Sigmoid colon (tissue), 7 donors: ENCODE results near the gene SS18. TPM values are rescaled to one million over a fixed set of nuclear protein-coding genes. Genes with fewer than 3 reads are reported as not detected.

Experiments
- DNase-seq: peaks from one replicate; pipeline ENCODE4 v3.0.0-alpha.2; 2019
- H3K27ac ChIP-seq, 4 donors: fragments of 200-600 bp; sonication (generic); one replicate each; pipeline ENCODE4 v1.5.1; 2016 to 2019; ENCODE audit warnings: mild to moderate bottlenecking in 1 of 4
- H3K27me3 ChIP-seq, 3 donors: fragments of 200-600 bp; sonication (generic); one replicate each; pipeline ENCODE4 v1.5.1; 2019; ENCODE audit warnings: mild to moderate bottlenecking in 1 of 3
- H3K36me3 ChIP-seq, 4 donors: fragments of 200-600 bp; sonication (generic); one replicate each; pipeline ENCODE4 v1.5.1; 2016 to 2019
- H3K4me1 ChIP-seq, 4 donors: fragments of 200-600 bp; sonication (generic); one replicate each; pipeline ENCODE4 v1.5.1; 2017 to 2019
- H3K4me3 ChIP-seq, 4 donors: fragments of 200-600 bp; sonication (generic); one replicate each; pipeline ENCODE4 v1.5.1; 2017 to 2019; ENCODE audit warnings: mild to moderate bottlenecking in 2 of 4, moderate library complexity in 1 of 4
- H3K9me3 ChIP-seq, 4 donors: fragments of 200-600 bp in 3 of 4; sonication (generic) in 3 of 4; one replicate each; pipeline versions ENCODE4 v1.5.1 to v1.6.1; 2013 to 2019
- EP300 ChIP-seq, 4 donors: sonication (generic); formaldehyde crosslinking; IDR thresholded peaks; one replicate each; pipeline ENCODE4 v1.6.1; 2017; ENCODE audit warnings: antibody characterized with exemption in 4 of 4
- POLR2A ChIP-seq, 2 donors: fragments of 450-650 bp; IDR thresholded peaks; one replicate each; pipeline ENCODE4 v1.6.1; 2016; ENCODE audit warnings: antibody characterized with exemption in 2 of 2, mild to moderate bottlenecking in 2 of 2, moderate library complexity in 2 of 2
- POLR2AphosphoS5 ChIP-seq, 4 donors: sonication (generic); formaldehyde crosslinking; IDR thresholded peaks; one replicate each; pipeline ENCODE4 v1.6.1; 2017; ENCODE audit warnings: antibody characterized with exemption in 4 of 4
- WGBS, 2 donors: extraction: QIAGEN DNeasy Blood & Tissue Kit; methylation state at CpG; one replicate each; pipeline ENCODE4 v1.1.7; 2013; 5-methylcytosine and 5-hydroxymethylcytosine counted together
- intact Hi-C: fragments of 100-400 bp; cut with DNase I; formaldehyde crosslinking; loops from one replicate; pipeline ENCODE4 v1.15.1; 2023
- polyA plus RNA-seq, 3 donors: library from polyadenylated mRNA; stranded (reverse); fragments of 200-250 nt; gene quantifications; one replicate each; pipeline ENCODE4 v1.2.3, GENCODE V29; 2013
- total RNA-seq, 4 donors: library from RNA; depleted of rRNA; stranded (reverse); fragments of >200 nt; gene quantifications; one replicate each; pipeline ENCODE4 v1.1.0, GENCODE V29; 2016
- TF ChIP-seq, protein P1 (sequence below), 4 experiments: fragments of 450-650 bp in 3 of 4; fragments of 200-600 bp in 1 of 4; IDR thresholded peaks; one replicate each; pipeline ENCODE4 v1.5.1; 2016 to 2019; ENCODE audit warnings: antibody characterized with exemption in 4 of 4, mild to moderate bottlenecking in 3 of 4, moderate library complexity in 2 of 4
- donor health status: healthy with polysubstance abuse.
- donor health status: Bipolar disorder and iron deficiency.
- donor health status: healthy.

SS18 gene
- total and polyA plus RNA-seq, 7 donors, result 22.8 to 204 (median 89.2) TPM

GRCh38 chr18:26089293-26090129, 902 bp downstream of the SS18 start:
- peak overlapping the region; percentile 85 to 99 (median 95) for H3K27ac ChIP-seq
- DNase-seq, result no peak
- 1 to 3% methylated on average over 35 of the region's 35 CpGs for WGBS, 2 donors
- H3K27me3 ChIP-seq, result no peaks in the 10 kb centered on the region
- H3K9me3 ChIP-seq, result no peaks in the 10 kb centered on the region
- intact Hi-C loops, result loop anchor here (2.0 to 10.0 kb wide), 3 partner anchors 135 to 568 kb away; partner anchors contain the start of gene KCTD1
- H3K4me1 ChIP-seq, result peaks cover 0 to 34% (median 27%) of the 10 kb centered on the region in 4 donors
- peaks cover 0 to 27% (median 0%) of the 10 kb centered on the region in 4 donors for H3K36me3 ChIP-seq
- TF ChIP-seq, protein P1, sequence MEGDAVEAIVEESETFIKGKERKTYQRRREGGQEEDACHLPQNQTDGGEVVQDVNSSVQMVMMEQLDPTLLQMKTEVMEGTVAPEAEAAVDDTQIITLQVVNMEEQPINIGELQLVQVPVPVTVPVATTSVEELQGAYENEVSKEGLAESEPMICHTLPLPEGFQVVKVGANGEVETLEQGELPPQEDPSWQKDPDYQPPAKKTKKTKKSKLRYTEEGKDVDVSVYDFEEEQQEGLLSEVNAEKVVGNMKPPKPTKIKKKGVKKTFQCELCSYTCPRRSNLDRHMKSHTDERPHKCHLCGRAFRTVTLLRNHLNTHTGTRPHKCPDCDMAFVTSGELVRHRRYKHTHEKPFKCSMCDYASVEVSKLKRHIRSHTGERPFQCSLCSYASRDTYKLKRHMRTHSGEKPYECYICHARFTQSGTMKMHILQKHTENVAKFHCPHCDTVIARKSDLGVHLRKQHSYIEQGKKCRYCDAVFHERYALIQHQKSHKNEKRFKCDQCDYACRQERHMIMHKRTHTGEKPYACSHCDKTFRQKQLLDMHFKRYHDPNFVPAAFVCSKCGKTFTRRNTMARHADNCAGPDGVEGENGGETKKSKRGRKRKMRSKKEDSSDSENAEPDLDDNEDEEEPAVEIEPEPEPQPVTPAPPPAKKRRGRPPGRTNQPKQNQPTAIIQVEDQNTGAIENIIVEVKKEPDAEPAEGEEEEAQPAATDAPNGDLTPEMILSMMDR (IDR thresholded peaks at IDR 0.05), result no peak
- peak in 2 of 4 donors; percentile 31 to 33 for TF ChIP-seq POLR2AphosphoS5 (IDR thresholded peaks at IDR 0.05)
- peak overlapping the region; percentile 56 to 87 (median 80) for H3K4me3 ChIP-seq

- peaks cover 0 to 30% (median 0%) of the 10 kb centered on the region in 4 donors for H3K36me3 ChIP-seq
- TF ChIP-seq, protein P1 (IDR thresholded peaks at IDR 0.05), result no peak
- TF ChIP-seq POLR2A (IDR thresholded peaks at IDR 0.05), result no peak
- TF ChIP-seq POLR2AphosphoS5 (IDR thresholded peaks at IDR 0.05), result no peak
- no peak for TF ChIP-seq EP300 (IDR thresholded peaks at IDR 0.05)
- DNase-seq, result no peak
- no peaks in the 10 kb centered on the region for H3K9me3 ChIP-seq
- 31 to 49% methylated on average over 3 of the region's 3 CpGs for WGBS, 2 donors
- intact Hi-C loops, result no loop called here
- peak overlapping the region in 3 of 4 donors; percentile 85 to 99 (median 96) for H3K27ac ChIP-seq
- H3K4me1 ChIP-seq, result peaks cover 0 to 34% (median 27%) of the 10 kb centered on the region in 4 donors
- no peaks in the 10 kb centered on the region for H3K27me3 ChIP-seq
- peak overlapping the region in 2 of 4 donors; percentile 85 to 87 for H3K4me3 ChIP-seq
These were observed 1.9 kb downstream of the SS18 start for GRCh38 chr18:26088487-26088886.

DNA sequence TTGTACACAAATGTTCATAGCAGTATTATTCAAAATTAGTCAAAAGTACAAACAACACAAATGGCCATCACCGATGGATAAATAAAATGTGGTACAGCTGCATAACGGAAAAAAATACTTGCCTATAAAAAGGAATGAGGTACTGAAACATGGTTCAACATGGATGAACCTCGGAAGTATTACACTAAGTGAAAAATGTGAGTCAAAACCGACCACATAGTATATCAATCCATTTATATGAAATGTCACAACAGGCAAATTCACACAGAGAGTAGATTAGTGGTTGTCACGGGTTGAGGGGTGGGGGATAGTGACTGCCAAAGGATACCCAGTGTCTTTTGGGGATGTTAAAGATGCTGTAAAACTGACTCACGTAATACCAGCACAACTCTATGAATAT, 3.5 kb downstream of the SS18 start:
- H3K4me1 ChIP-seq, result peaks cover 0 to 34% (median 27%) of the 10 kb centered on the region in 4 donors
- WGBS, 2 donors, result 82 to 90% methylated on average over 6 of the region's 6 CpGs
- intact Hi-C loops, result no loop called here

DNA sequence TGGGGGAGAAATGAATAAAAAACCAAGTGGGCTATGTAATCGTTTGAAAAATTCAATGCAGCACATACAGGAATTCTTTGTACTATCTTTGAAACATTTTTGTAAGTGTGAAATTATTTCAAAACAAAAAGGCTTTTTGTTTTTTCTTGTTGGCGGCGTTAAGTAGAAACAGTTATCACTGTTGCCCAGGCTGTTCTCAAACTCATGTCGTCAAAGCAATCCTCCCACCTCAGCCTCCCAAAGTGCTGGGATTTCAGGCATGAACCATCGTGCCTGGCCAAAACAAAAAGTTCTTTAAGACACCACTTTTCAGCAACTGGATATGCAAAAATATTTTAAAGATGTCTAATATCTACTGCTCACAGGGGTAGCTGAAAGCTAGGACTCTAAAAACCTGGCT, 5.4 kb downstream of the SS18 start:
- H3K4me3 ChIP-seq, result no peak overlapping the region
- H3K27ac ChIP-seq, result no peak overlapping the region
- peaks cover 0 to 28% (median 24%) of the 10 kb centered on the region in 4 donors for H3K4me1 ChIP-seq
- intact Hi-C loops, result no loop called here
- H3K27me3 ChIP-seq, result no peaks in the 10 kb centered on the region
- no peak for TF ChIP-seq POLR2A (IDR thresholded peaks at IDR 0.05)
- TF ChIP-seq POLR2AphosphoS5 (IDR thresholded peaks at IDR 0.05), result no peak
- TF ChIP-seq EP300 (IDR thresholded peaks at IDR 0.05), result no peak
- TF ChIP-seq, protein P1 (IDR thresholded peaks at IDR 0.05), result no peak
- no peaks in the 10 kb centered on the region for H3K9me3 ChIP-seq
- 96 to 97% methylated on average over 5 of the region's 5 CpGs for WGBS, 2 donors
- peaks cover 0 to 50% (median 0%) of the 10 kb centered on the region in 4 donors for H3K36me3 ChIP-seq
- DNase-seq, result no peak

More for the DNA sequence above, 3.5 kb downstream of the SS18 start:
- TF ChIP-seq POLR2AphosphoS5 (IDR thresholded peaks at IDR 0.05), result no peak
- no peak for TF ChIP-seq POLR2A (IDR thresholded peaks at IDR 0.05)
- TF ChIP-seq EP300 (IDR thresholded peaks at IDR 0.05), result no peak
- TF ChIP-seq, protein P1 (IDR thresholded peaks at IDR 0.05), result no peak
- no peak overlapping the region for H3K27ac ChIP-seq
- no peaks in the 10 kb centered on the region for H3K27me3 ChIP-seq
- no peak overlapping the region for H3K4me3 ChIP-seq
- DNase-seq, result no peak
- no peaks in the 10 kb centered on the region for H3K9me3 ChIP-seq
- H3K36me3 ChIP-seq, result peaks cover 0 to 41% (median 0%) of the 10 kb centered on the region in 4 donors
